ENCODE data around the gene PLLP. TPM values are rescaled to one million over a fixed set of nuclear protein-coding genes. Genes with fewer than 3 reads are reported as not detected.

Gene PLLP
- total and polyA plus RNA-seq, 9 of the 15 experiments (the other 6 are each of a cell fraction or from before 2014, with no cell fraction given) = 0.09 to 0.96 (median 0.27) TPM

DNA sequence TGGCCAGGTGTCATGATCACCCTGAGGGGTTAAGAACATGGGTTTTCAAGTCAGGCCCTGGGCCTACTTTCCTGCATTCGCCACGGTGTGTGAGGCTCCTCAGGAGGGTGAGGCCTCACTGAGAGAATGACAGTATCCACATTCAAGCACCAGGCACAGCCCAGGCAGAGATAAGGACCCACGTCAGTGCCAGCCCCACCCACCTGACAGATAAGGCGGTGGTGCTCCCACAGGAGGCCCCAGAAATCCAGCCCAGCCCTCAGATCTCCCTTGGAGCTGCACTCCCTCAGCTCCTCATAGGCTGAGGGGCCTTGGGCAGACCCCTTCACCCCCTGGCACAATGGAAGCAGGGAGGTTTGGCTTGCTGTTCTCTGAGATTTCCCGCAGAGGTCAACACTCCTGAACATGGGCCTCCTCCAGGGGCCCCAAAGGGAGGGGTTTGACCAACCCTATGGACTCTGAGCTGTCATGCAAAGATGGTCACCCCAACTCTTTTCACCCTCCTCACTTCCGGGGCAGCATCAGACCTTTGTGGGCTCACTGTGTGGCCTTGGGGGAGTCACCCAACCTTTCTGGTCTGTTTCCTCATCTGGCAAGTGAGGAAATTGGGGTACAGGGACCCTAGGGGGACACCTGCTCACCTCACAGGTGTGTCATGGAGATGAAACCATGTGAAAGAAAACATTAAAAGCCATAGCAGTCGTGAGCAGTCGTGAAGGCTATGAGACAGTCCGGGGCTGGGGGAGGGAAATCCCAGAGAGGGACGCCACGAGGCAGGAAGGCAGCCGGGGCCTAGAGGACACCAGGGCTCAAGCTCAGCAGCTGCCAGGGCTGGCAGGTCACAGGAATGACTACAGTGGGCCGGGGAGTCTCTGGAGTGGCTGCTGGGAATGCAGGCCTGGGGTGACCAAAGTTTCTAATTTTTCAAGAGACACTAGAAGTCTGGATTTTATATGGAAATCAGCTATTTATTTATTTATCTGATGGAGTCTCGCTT, 15.4 kb downstream of the PLLP start (continued):
- TF ChIP-seq, protein P1, sequence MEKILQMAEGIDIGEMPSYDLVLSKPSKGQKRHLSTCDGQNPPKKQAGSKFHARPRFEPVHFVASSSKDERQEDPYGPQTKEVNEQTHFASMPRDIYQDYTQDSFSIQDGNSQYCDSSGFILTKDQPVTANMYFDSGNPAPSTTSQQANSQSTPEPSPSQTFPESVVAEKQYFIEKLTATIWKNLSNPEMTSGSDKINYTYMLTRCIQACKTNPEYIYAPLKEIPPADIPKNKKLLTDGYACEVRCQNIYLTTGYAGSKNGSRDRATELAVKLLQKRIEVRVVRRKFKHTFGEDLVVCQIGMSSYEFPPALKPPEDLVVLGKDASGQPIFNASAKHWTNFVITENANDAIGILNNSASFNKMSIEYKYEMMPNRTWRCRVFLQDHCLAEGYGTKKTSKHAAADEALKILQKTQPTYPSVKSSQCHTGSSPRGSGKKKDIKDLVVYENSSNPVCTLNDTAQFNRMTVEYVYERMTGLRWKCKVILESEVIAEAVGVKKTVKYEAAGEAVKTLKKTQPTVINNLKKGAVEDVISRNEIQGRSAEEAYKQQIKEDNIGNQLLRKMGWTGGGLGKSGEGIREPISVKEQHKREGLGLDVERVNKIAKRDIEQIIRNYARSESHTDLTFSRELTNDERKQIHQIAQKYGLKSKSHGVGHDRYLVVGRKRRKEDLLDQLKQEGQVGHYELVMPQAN (IDR thresholded peaks at IDR 0.05; ENCODE audit: borderline replicate concordance) = no peak
- TF ChIP-seq, protein P2, sequence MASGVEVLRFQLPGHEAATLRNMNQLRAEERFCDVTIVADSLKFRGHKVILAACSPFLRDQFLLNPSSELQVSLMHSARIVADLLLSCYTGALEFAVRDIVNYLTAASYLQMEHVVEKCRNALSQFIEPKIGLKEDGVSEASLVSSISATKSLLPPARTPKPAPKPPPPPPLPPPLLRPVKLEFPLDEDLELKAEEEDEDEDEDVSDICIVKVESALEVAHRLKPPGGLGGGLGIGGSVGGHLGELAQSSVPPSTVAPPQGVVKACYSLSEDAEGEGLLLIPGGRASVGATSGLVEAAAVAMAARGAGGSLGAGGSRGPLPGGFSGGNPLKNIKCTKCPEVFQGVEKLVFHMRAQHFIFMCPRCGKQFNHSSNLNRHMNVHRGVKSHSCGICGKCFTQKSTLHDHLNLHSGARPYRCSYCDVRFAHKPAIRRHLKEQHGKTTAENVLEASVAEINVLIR (CRISPR knock-in tag; IDR thresholded peaks at IDR 0.05) = peak; percentile 66
- TF ChIP-seq ZNF134 (CRISPR knock-in tag; conservative IDR thresholded peaks at IDR 0.05) (no peak), IRF2 (CRISPR knock-in tag; IDR thresholded peaks at IDR 0.05) (no peak), RB1 (IDR thresholded peaks at IDR 0.05; ENCODE audit: low read depth) (no peak), SMAD4 (CRISPR knock-in tag; conservative IDR thresholded peaks at IDR 0.05) (0 out of 2 replicates have a peak, but pooled peaks have one; percentile 37), NR1H2 (CRISPR knock-in tag; IDR thresholded peaks at IDR 0.05) (no peak), SMARCB1 (IDR thresholded peaks at IDR 0.05; ENCODE audit: insufficient read length, low read depth) (no peak), ATF7 (IDR thresholded peaks at IDR 0.05) (peak; percentile 57), NUFIP1 (IDR thresholded peaks at IDR 0.05; ENCODE audit: partially characterized antibody) (no peak), ZNF695 (CRISPR knock-in tag; IDR thresholded peaks at IDR 0.05) (no peak), GATAD2A (IDR thresholded peaks at IDR 0.05) (no peak), ETV5 (CRISPR knock-in tag; IDR thresholded peaks at IDR 0.05; ENCODE audit: low read depth) (no peak), TBL1XR1 (IDR thresholded peaks at IDR 0.05; ENCODE audit: low read length in 2 of 2) (0 out of 4 replicates have a peak, but pooled peaks of 1 of the 2 experiments have one; percentile 33)
- TF ChIP-seq, protein P3, sequence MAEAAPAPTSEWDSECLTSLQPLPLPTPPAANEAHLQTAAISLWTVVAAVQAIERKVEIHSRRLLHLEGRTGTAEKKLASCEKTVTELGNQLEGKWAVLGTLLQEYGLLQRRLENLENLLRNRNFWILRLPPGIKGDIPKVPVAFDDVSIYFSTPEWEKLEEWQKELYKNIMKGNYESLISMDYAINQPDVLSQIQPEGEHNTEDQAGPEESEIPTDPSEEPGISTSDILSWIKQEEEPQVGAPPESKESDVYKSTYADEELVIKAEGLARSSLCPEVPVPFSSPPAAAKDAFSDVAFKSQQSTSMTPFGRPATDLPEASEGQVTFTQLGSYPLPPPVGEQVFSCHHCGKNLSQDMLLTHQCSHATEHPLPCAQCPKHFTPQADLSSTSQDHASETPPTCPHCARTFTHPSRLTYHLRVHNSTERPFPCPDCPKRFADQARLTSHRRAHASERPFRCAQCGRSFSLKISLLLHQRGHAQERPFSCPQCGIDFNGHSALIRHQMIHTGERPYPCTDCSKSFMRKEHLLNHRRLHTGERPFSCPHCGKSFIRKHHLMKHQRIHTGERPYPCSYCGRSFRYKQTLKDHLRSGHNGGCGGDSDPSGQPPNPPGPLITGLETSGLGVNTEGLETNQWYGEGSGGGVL (CRISPR knock-in tag; IDR thresholded peaks at IDR 0.05) = no peak
- TF ChIP-seq, protein P4, sequence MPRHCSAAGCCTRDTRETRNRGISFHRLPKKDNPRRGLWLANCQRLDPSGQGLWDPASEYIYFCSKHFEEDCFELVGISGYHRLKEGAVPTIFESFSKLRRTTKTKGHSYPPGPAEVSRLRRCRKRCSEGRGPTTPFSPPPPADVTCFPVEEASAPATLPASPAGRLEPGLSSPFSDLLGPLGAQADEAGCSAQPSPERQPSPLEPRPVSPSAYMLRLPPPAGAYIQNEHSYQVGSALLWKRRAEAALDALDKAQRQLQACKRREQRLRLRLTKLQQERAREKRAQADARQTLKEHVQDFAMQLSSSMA (CRISPR knock-in tag; IDR thresholded peaks at IDR 0.05) = no peak
- TF ChIP-seq, protein P5, sequence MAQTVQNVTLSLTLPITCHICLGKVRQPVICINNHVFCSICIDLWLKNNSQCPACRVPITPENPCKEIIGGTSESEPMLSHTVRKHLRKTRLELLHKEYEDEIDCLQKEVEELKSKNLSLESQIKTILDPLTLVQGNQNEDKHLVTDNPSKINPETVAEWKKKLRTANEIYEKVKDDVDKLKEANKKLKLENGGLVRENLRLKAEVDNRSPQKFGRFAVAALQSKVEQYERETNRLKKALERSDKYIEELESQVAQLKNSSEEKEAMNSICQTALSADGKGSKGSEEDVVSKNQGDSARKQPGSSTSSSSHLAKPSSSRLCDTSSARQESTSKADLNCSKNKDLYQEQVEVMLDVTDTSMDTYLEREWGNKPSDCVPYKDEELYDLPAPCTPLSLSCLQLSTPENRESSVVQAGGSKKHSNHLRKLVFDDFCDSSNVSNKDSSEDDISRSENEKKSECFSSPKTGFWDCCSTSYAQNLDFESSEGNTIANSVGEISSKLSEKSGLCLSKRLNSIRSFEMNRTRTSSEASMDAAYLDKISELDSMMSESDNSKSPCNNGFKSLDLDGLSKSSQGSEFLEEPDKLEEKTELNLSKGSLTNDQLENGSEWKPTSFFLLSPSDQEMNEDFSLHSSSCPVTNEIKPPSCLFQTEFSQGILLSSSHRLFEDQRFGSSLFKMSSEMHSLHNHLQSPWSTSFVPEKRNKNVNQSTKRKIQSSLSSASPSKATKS (CRISPR knock-in tag; IDR thresholded peaks at IDR 0.05) = no peak
- TF ChIP-seq, protein P6, sequence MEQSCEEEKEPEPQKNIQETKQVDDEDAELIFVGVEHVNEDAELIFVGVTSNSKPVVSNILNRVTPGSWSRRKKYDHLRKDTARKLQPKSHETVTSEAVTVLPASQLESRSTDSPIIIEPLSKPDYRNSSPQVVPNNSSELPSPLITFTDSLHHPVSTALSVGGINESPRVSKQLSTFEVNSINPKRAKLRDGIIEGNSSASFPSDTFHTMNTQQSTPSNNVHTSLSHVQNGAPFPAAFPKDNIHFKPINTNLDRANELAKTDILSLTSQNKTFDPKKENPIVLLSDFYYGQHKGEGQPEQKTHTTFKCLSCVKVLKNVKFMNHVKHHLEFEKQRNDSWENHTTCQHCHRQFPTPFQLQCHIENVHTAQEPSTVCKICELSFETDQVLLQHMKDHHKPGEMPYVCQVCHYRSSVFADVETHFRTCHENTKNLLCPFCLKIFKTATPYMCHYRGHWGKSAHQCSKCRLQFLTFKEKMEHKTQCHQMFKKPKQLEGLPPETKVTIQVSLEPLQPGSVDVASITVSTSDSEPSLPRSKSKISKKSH (CRISPR knock-in tag; IDR thresholded peaks at IDR 0.05) = no peak

Measured in K562 (cell line).